Activated CD4-positive, alpha-beta T cell treated with anti-CD3 and anti-CD28 coated beads for 1 hour (primary cell): Measurements from ENCODE around the gene GMEB2.
"Not testable (repeated sequence)": the region's sequence is repeated elsewhere in the genome, so short reads cannot be mapped to it uniquely, and the experiment has no call there.

Experiments used
- DNase-seq: peaks from one replicate; pipeline ENCODE4 v3.0.0-alpha.2; 2020

The GMEB2 gene

GRCh38 chr20:63587256-63587655 lies 39.6 kb downstream of the GMEB2 start:
- DNase-seq, result no peak

- DNase-seq, result no peak
Measured at GRCh38 chr20:63586797-63587196, 40.1 kb downstream of the GMEB2 start.

- DNase-seq, result no peak
Measured at GRCh38 chr20:63585616-63586565, 41.0 kb downstream of the GMEB2 start.

- DNase-seq, result no peak
Measured at GRCh38 chr20:63582382-63583063, 44.4 kb downstream of the GMEB2 start.

GRCh38 chr20:63580796-63581461 lies 46.0 kb downstream of the GMEB2 start:
- DNase-seq, result peak; percentile 71

- no peak for DNase-seq
Measured at GRCh38 chr20:63579017-63579694, 47.7 kb downstream of the GMEB2 start.

- DNase-seq, result no peak
Measured at GRCh38 chr20:63578224-63579016, 48.5 kb downstream of the GMEB2 start.

GRCh38 chr20:63577317-63577894 lies 49.5 kb downstream of the GMEB2 start:
- no peak for DNase-seq

- DNase-seq, result no peak
Measured at GRCh38 chr20:63576311-63576710, 50.6 kb downstream of the GMEB2 start.

GRCh38 chr20:63574829-63575743 lies 51.8 kb downstream of the GMEB2 start:
- no peak for DNase-seq

- DNase-seq, result peak; percentile 77
Measured at GRCh38 chr20:63574156-63574828, 52.6 kb downstream of the GMEB2 start, which contains the start of gene HELZ2. Gene HELZ2, minus strand, starts transcription at chr20:63574239. Its CDS starts 1,854 bp downstream, at chr20:63572385.

- DNase-seq, result no peak
Measured at GRCh38 chr20:63573647-63574131, 53.2 kb downstream of the GMEB2 start.

- DNase-seq, result peak; percentile 15
Measured at GRCh38 chr20:63572788-63573646, 53.9 kb downstream of the GMEB2 start.

GRCh38 chr20:63572071-63572787 lies 54.7 kb downstream of the GMEB2 start:
- DNase-seq, result no peak

- not testable (repeated sequence) for DNase-seq
Measured at GRCh38 chr20:63571087-63571478, 55.8 kb downstream of the GMEB2 start.

- DNase-seq, result no peak
Measured at GRCh38 chr20:63570281-63571086, 56.4 kb downstream of the GMEB2 start.
